ENCODE measurements around the gene PPP1R8. TPM values are rescaled to one million over a fixed set of nuclear protein-coding genes. Genes with fewer than 3 reads are reported as not detected.

PPP1R8 gene
- polyA plus RNA-seq, 1 donor (not counting 4 experiments of a cell fraction or from before 2014, with no cell fraction given), result 56.2 TPM

- H3K9ac ChIP-seq (ENCODE audit: control insufficient read depth, extremely low read depth, insufficient read depth, low read length), result no peak overlapping the region
These were observed 2.9 kb downstream of the PPP1R8 start for GRCh38 chr1:27833470-27833869.

DNA sequence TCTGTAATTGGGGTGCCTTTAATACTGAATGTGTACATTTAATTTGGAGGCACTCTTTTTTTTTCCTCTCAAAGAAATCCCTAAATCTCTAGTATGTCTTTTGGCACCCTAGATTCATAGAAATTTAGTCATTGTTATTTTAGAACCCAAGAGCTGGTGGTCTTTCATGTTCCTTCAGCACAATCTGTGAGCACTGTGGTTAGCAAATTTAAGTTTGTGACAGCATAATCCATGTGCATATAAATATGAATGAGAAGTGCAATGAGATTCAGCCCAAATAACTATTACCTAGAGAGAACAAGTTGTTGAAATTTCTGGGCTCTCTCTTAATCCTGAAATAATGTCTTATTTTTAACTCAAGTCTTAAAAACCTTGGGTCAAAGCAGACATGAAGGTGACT is 4.5 kb downstream of the PPP1R8 start:
- FAIRE-seq, result no peak

More at GRCh38 chr1:27833470-27833869, 2.9 kb downstream of the PPP1R8 start:
- DNase-seq (ENCODE audit: low read depth, low spot score), result no peak
- Histone ChIP-seq H3K9me1 (ENCODE audit: control insufficient read depth, extremely low read depth, insufficient read depth, low read length) (no peaks in the 10 kb centered on the region), H3K9me3 (ENCODE audit: control insufficient read depth, low read depth, low read length) (no peaks in the 10 kb centered on the region), H3K36me3 (ENCODE audit: control insufficient read depth in 2 of 2, extremely low read depth in 1 of 2, insufficient read depth in 2 of 2, low read length in 2 of 2) (peaks cover 5 to 12% of the 10 kb centered on the region in 2 experiments), H4K20me1 (ENCODE audit: control insufficient read depth, extremely low read depth, insufficient read depth, low read length) (no peaks in the 10 kb centered on the region), H3K27ac (ENCODE audit: control insufficient read depth, insufficient read depth, low read length) (no peak overlapping the region), H3K4me1 (ENCODE audit: control insufficient read depth, extremely low read depth, insufficient read depth, low read length) (peaks cover 14% of the 10 kb centered on the region), H2AFZ (ENCODE audit: control insufficient read depth, low read length) (no peak overlapping the region), H3K27me3 (ENCODE audit: control insufficient read depth, extremely low read depth, insufficient read depth, low read length) (no peaks in the 10 kb centered on the region), H3K79me2 (ENCODE audit: control insufficient read depth, insufficient read depth, low read length) (peaks cover 64% of the 10 kb centered on the region), H3K4me3 (ENCODE audit: control insufficient read depth in 2 of 3, extremely low read depth in 1 of 3, insufficient read depth in 2 of 3, low read depth in 1 of 3, low read length in 3 of 3) (no peak overlapping the region), H3K4me2 (ENCODE audit: control insufficient read depth, extremely low read depth, insufficient read depth, low read depth, low read length) (no peak overlapping the region)
- no peak for TF ChIP-seq CTCF (optimal IDR thresholded peaks at IDR 0.05 in 1 of 3, IDR thresholded peaks at IDR 0.05 in 1 of 3, conservative IDR thresholded peaks at IDR 0.05 in 1 of 3; ENCODE audit: extremely low read depth in 1 of 3, insufficient read depth in 2 of 3, low read length in 3 of 3)
- TF ChIP-seq EZH2 (IDR thresholded peaks at IDR 0.05; ENCODE audit: low read length), result no peak
- dilution Hi-C loops (cut with MboI; ENCODE audit: extremely low pct_ligation_motif_present, low sequenced_read_pairs), result no loop called here
- FAIRE-seq, result no peak

More for the DNA sequence above, 4.5 kb downstream of the PPP1R8 start:
- Histone ChIP-seq H3K79me2 (ENCODE audit: control insufficient read depth, insufficient read depth, low read length) (peaks cover 75% of the 10 kb centered on the region), H3K27ac (ENCODE audit: control insufficient read depth, insufficient read depth, low read length) (no peak overlapping the region), H3K9me3 (ENCODE audit: control insufficient read depth, low read depth, low read length) (no peaks in the 10 kb centered on the region), H3K4me1 (ENCODE audit: control insufficient read depth, extremely low read depth, insufficient read depth, low read length) (peaks cover 14% of the 10 kb centered on the region), H4K20me1 (ENCODE audit: control insufficient read depth, extremely low read depth, insufficient read depth, low read length) (no peaks in the 10 kb centered on the region), H3K9me1 (ENCODE audit: control insufficient read depth, extremely low read depth, insufficient read depth, low read length) (no peaks in the 10 kb centered on the region), H3K4me3 (ENCODE audit: control insufficient read depth in 2 of 3, extremely low read depth in 1 of 3, insufficient read depth in 2 of 3, low read depth in 1 of 3, low read length in 3 of 3) (no peak overlapping the region), H3K36me3 (ENCODE audit: control insufficient read depth in 2 of 2, extremely low read depth in 1 of 2, insufficient read depth in 2 of 2, low read length in 2 of 2) (peaks cover 9 to 19% of the 10 kb centered on the region in 2 experiments), H3K9ac (ENCODE audit: control insufficient read depth, extremely low read depth, insufficient read depth, low read length) (no peak overlapping the region), H2AFZ (ENCODE audit: control insufficient read depth, low read length) (no peak overlapping the region), H3K27me3 (ENCODE audit: control insufficient read depth, extremely low read depth, insufficient read depth, low read length) (no peaks in the 10 kb centered on the region), H3K4me2 (ENCODE audit: control insufficient read depth, extremely low read depth, insufficient read depth, low read depth, low read length) (no peak overlapping the region)
- DNase-seq (ENCODE audit: low read depth, low spot score), result no peak
- dilution Hi-C loops (cut with MboI; ENCODE audit: extremely low pct_ligation_motif_present, low sequenced_read_pairs), result no loop called here
- TF ChIP-seq CTCF (optimal IDR thresholded peaks at IDR 0.05 in 1 of 3, IDR thresholded peaks at IDR 0.05 in 1 of 3, conservative IDR thresholded peaks at IDR 0.05 in 1 of 3; ENCODE audit: extremely low read depth in 1 of 3, insufficient read depth in 2 of 3, low read length in 3 of 3) (no peak), EZH2 (IDR thresholded peaks at IDR 0.05; ENCODE audit: low read length) (no peak)
